Stimulated activated CD4-positive, alpha-beta T cell treated with anti-CD3 and anti-CD28 coated beads, TNF-alpha, amount 100 ng/mL, for 48 hours (primary cell): ENCODE results near the gene NLRC5.
"Not testable (repeated sequence)": the region's sequence is repeated elsewhere in the genome, so short reads cannot be mapped to it uniquely, and the experiment has no call there.

Experiments used
- DNase-seq, 3 donors: peaks; one replicate each; pipeline ENCODE4 v3.0.0-alpha.2; 2020; ENCODE audit warnings: low read depth in 3 of 3

The NLRC5 gene

DNA sequence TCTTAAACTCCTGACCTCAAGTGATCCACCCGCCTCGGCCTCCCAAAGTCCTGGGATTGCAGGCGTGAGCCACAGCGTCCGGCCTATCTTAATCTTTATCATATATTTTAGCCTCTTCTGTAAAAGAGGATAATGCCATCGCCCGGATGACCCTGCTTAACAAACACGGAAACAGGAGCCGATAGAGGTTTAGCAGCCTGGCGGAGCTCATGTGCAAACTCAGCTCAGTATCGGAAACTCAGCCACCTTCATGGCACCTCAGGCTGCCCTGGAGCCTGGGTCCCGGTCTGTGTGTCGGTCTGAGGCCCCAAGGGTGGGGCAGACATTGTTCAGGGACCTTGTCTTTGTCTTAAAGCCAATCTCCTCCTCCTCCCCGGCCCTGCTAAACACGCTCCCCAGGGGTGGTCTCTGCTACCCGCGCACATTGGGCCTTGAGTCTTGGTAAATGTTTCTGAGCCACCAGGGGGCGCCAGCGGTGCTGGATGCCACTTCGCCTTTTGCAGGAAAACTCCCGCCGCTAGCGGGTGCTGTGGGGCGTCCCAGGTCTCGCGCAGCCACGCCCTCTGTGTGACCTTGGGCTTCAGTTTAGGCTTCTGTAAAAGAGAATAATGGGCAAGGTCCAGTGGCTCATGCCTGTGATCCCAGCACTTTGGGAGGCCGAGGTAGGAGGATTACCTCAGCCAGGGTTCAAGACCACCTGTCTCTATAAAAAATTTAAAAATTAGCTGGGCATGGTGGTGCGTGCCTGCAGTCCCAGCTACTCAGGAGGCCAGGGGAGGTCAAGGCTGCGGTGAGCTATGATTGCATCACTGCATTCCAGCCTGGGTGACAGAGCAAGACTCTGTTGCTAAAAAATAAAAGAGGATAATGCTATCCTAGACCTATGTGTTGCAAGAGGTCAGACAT is 24.9 kb upstream of the NLRC5 start:
- peak; percentile 86 to 98 (median 97) for DNase-seq

GRCh38 chr16:56965149-56966092 is 23.9 kb upstream of the NLRC5 start:
- no peak for DNase-seq

GRCh38 chr16:56966093-56966475 is 23.3 kb upstream of the NLRC5 start:
- no peak for DNase-seq

DNA sequence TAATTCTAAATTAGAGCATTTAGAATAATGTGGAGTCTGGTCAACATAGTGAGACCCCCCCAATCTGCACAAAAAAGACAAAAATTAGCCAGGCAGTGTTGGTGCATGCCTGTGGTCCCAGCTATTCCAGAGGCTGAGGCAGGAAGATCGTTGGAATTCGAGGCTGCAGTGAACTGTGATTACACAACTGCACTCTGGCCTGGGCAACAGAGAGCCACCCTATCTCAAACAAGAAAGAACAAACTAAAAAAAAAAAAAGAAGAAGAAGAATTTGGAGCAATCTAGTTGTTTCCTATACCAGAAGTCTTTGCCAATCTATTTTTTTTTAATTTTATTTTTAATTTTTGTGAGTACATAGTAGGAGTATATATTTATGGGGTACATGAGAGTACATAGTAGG is 21.6 kb upstream of the NLRC5 start:
- no peak for DNase-seq

GRCh38 chr16:56969769-56970168 is 19.6 kb upstream of the NLRC5 start:
- no peak for DNase-seq

DNA sequence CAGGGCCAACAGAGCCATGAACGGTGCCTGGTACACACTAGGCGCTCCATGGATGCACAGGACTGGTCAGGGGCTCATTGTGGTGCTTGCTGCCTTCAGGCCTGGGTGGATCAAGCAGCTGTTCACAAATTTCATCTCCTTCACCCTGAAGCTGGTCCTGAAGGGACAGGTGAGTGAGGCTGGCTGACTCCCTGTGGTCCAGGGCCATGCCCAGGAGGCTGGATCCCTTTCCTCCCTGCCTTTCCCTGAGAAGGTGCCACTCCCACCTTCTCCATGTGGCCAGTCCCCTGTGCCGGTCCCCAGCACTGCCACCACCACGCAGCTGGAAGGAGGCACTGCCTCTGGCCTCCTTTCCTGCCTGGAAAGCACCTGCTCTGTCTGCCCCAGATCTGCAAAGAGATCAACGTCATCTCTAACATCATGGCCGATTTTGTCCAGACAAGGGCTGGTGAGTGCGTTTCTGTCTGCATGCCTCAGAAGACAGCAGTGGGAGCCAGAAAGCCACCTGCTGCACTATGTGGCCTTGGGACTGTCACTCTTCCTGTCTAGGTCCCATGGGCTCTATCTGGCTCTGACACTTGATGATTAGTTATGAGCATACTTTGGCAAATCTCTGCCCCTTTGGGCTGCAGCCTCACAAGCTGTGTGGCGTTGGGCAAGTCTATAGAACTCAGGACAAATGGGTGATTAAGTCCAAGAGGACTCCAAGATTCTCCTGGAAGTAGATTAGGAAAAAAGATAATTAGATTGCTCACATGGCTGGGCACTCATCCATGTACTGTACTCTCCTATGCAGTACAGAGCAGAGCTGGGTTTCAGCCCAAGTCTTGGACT is 18.2 kb upstream of the NLRC5 start:
- no peak for DNase-seq

- no peak for DNase-seq
Measured at GRCh38 chr16:56971768-56972043, 17.7 kb upstream of the NLRC5 start.

- DNase-seq = no peak
Measured at GRCh38 chr16:56972403-56973293, 16.7 kb upstream of the NLRC5 start.

GRCh38 chr16:56973294-56973689 is 16.1 kb upstream of the NLRC5 start:
- DNase-seq = no peak

DNA sequence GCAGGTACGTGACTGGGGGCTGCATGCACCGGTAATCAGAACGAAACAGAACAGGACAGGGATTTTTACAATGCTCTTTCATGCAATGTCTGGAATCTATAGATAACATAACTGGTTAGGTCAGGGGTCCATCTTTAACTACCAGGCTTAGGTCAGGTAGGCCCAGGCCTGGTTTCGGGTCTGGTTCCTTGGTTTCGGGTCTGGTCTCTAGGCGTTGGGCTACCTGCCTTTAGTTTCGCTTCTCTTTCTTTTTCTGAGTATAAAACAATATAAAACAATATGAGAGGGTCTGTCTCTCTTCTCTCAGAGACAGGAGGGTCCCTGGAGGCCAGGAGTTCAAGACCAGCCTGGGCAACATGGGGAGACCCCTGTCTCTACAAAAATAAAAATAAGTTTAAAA is 15.5 kb upstream of the NLRC5 start:
- DNase-seq = not testable (repeated sequence)

- no peak for DNase-seq
Measured at GRCh38 chr16:56974549-56975300, 14.6 kb upstream of the NLRC5 start.

DNA sequence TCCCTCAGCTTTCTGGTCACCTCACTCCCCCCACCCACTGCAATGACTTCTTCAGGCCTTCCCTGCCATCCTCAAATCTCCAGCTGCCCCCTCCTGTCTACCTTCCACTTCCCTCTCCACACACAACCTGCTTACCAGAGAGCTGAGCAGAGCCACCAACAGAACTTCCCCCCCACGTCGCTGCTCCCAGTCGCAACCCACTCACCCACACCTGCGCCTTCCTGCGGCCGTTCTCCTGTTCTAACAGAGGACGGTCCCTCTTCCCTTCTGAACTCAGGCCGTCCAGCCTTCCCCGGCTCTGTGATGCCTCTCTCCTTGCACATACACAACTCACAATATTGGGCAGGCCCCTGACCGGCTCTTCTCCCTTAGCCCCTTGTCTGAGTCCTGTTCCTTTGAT is 13.6 kb upstream of the NLRC5 start:
- DNase-seq = no peak

- DNase-seq = no peak
Measured at GRCh38 chr16:56977216-56977615, 12.1 kb upstream of the NLRC5 start.

- DNase-seq = no peak
Measured at GRCh38 chr16:56977823-56978430, 11.4 kb upstream of the NLRC5 start.

DNA sequence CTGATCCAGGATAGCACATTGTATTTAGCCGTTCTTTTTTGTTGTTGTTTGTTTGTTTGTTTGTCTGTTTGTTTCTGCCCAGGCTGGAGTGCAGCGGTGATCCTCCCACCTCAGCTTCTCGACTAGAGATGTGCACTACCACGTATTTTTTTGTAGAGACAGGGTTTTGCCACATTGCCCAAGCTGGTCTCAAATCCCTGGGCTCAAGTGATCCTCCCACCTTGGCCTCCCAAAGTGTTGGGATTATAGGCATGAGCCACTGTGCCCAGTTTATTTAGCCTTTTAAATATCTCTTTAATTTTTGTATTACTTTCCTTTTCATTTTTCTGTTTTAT is 9.2 kb upstream of the NLRC5 start:
- no peak for DNase-seq

- no peak for DNase-seq
Measured at GRCh38 chr16:56980792-56981724, 8.3 kb upstream of the NLRC5 start.

- DNase-seq = no peak
Measured at GRCh38 chr16:56981729-56982271, 7.6 kb upstream of the NLRC5 start.

DNA sequence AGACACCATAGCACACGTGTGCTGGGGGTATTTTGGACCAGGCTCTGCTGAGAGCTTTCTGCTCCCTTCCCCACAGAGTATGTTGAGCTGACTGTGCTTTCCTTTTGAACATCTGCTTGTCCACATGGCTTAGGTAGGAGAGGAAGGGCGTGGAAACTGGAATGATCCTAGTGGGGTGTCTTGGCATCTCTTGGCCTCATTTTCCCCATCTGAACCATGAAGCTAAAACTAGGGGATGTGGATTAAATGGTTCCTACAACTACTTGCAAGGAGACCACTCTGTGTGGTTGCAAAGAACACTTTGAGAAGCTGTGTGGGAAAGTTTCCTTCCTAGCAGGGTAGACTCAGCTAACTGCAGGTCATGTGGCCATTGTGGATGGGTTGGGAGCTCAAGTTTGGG is 6.7 kb upstream of the NLRC5 start:
- DNase-seq = no peak
